Natural killer cell (primary cell): ENCODE measurements around the gene SATB2. TPM values are rescaled to one million over a fixed set of nuclear protein-coding genes. Genes with fewer than 3 reads are reported as not detected.

Source experiments
- ATAC-seq, 3 donors: fragments of 150-1000 bp in 2 of 3; fragments of 200-7000 bp in 1 of 3; cut with Tn5 transposase; 1 replicate in 1 of 3; 2 replicates in 2 of 3; pipeline ENCODE4 v1.10.0; 2021; ENCODE audit warnings: mild to moderate bottlenecking in 2 of 3, moderate library complexity in 2 of 3
- DNase-seq, 2 donors: peaks; one replicate each; pipeline versions ENCODE4 v3.0.0 to v3.0.0-alpha.2; 2013 to 2021; ENCODE audit warnings: mixed read lengths in 1 of 2
- H3K27ac ChIP-seq: one replicate; pipeline ENCODE4 v1.5.1; 2013; ENCODE audit warnings: mild to moderate bottlenecking, low read length
- H3K27me3 ChIP-seq: one replicate; pipeline ENCODE4 v1.6.1; 2013; ENCODE audit warnings: low read length; ENCODE audit not compliant: control insufficient read depth, insufficient read depth
- H3K36me3 ChIP-seq: one replicate; pipeline ENCODE4 v1.6.1; 2013; ENCODE audit warnings: low read length; ENCODE audit not compliant: control insufficient read depth, insufficient read depth
- H3K4me1 ChIP-seq: one replicate; pipeline ENCODE4 v1.6.1; 2013; ENCODE audit warnings: low read length; ENCODE audit not compliant: control insufficient read depth, insufficient read depth
- H3K4me3 ChIP-seq: one replicate; pipeline ENCODE4 v1.5.1; 2013; ENCODE audit warnings: low read length
- H3K9me3 ChIP-seq: one replicate; pipeline ENCODE4 v1.6.1; 2013; ENCODE audit warnings: low read length; ENCODE audit not compliant: control insufficient read depth, insufficient read depth
- H3K27ac Mint-ChIP-seq, 2 donors: one replicate each; pipeline ENCODE4 v1.8.0; 2022; ENCODE audit warnings: mild to moderate bottlenecking in 2 of 2, mixed read lengths in 2 of 2, moderate library complexity in 1 of 2
- H3K27me3 Mint-ChIP-seq, 2 donors: one replicate each; pipeline ENCODE4 v1.8.0; 2022; ENCODE audit warnings: low read depth in 2 of 2, mixed read lengths in 2 of 2
- H3K36me3 Mint-ChIP-seq: one replicate; pipeline ENCODE4 v1.8.0; 2022; ENCODE audit warnings: mixed read lengths
- H3K4me1 Mint-ChIP-seq, 2 donors: one replicate each; pipeline ENCODE4 v1.8.0; 2022; ENCODE audit warnings: mixed read lengths in 2 of 2
- H3K4me3 Mint-ChIP-seq: one replicate; pipeline ENCODE4 v1.8.0; 2022; ENCODE audit warnings: mild to moderate bottlenecking, moderate library complexity, mixed read lengths
- H3K9me3 Mint-ChIP-seq, 2 donors: one replicate each; pipeline ENCODE4 v1.8.0; 2022; ENCODE audit warnings: mixed read lengths in 2 of 2
- CTCF ChIP-seq: fragments of 200-600 bp; IDR thresholded peaks from one replicate; pipeline ENCODE4 v1.8.0; 2022; ENCODE audit warnings: antibody characterized with exemption
- WGBS: methylation state at CpG from one replicate; pipeline ENCODE4 v1.1.7; 2013; ENCODE audit warnings: missing lambda C conversion rate; ENCODE audit not compliant: insufficient coverage; 5-methylcytosine and 5-hydroxymethylcytosine counted together
- intact Hi-C: fragments of 100-400 bp; cut with micrococcal nuclease; formaldehyde crosslinking; loops from one replicate; pipeline ENCODE4 v1.14.2; 2022
- total RNA-seq, 4 donors: library from RNA; stranded (reverse); fragments of 120-200 nt in 1 of 4; gene quantifications; one replicate each; pipeline versions ENCODE4 v1.2.3 to v1.2.4, GENCODE V29; 2013 to 2022

SATB2 gene
- total RNA-seq, 3 donors from 2014 or later (not counting 1 experiment from before 2014, with no cell fraction given) = 0.73 to 2.8 (median 0.79) TPM

DNA sequence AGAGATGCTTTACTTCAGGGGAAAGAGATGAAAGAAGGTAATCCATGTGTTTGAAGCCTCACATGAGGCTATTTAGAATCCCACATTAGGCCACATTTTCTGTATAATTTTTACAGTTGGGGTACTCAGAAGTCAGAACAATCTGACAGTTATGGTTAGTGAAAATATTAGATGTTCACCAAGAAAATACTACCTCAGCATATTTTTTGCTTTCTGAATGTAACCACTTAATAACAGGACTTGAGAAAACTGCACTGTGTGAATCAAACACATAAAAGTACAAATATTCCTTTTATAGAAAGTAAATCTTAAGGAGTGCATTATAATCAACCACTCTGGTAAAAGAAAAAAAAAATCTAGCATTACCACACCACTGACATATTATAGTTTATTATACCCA is 169.3 kb downstream of the SATB2 start:
- intact Hi-C loops = no loop called here
- H3K27me3 Mint-ChIP-seq = no peaks in the 10 kb centered on the region
- no peak for TF ChIP-seq CTCF
- no peak overlapping the region for H3K27ac ChIP-seq
- DNase-seq (no peak), ATAC-seq (no peak)
- no peak overlapping the region for H3K4me3 Mint-ChIP-seq
- no peaks in the 10 kb centered on the region for H3K27me3 ChIP-seq
- peaks cover 2% of the 10 kb centered on the region for H3K9me3 ChIP-seq
- peaks cover 2 to 10% of the 10 kb centered on the region in 2 donors for H3K9me3 Mint-ChIP-seq
- H3K36me3 Mint-ChIP-seq = no peaks in the 10 kb centered on the region
- H3K4me3 ChIP-seq = no peak overlapping the region
- no peaks in the 10 kb centered on the region for H3K36me3 ChIP-seq
- no peaks in the 10 kb centered on the region for H3K4me1 ChIP-seq
- no peaks in the 10 kb centered on the region for H3K4me1 Mint-ChIP-seq
- no peak overlapping the region for H3K27ac Mint-ChIP-seq

DNA sequence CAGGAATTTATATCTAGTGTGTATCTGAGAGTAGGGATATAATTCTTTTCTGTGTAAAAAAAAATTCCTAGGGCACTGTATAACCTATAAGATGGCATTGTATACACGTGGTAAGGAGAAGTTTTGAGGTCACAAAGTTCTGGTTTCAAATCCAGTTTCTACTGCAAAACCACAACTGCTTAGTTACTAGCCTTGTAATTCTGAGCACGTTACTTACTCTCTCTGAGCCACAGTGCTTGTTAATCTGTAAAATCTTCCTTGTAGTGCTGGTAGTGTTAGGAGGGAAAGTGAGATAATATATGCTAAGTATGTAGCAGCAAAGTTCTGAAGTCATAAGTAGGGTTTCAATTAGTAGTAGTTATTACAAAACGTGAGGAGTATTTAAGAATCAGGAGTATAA is 175.4 kb downstream of the SATB2 start:
- no peaks in the 10 kb centered on the region for H3K27me3 ChIP-seq
- Mint-ChIP-seq H3K36me3 (no peaks in the 10 kb centered on the region), H3K9me3 (peaks cover 7 to 15% of the 10 kb centered on the region in 2 donors), H3K27ac (no peak overlapping the region), H3K27me3 (no peaks in the 10 kb centered on the region), H3K4me1 (no peaks in the 10 kb centered on the region), H3K4me3 (no peak overlapping the region)
- no peak overlapping the region for H3K27ac ChIP-seq
- no peaks in the 10 kb centered on the region for H3K4me1 ChIP-seq
- intact Hi-C loops = no loop called here
- TF ChIP-seq CTCF = no peak
- no peak for ATAC-seq
- H3K36me3 ChIP-seq = no peaks in the 10 kb centered on the region
- WGBS = 74% methylated on average over 2 of the region's 3 CpGs
- no peak overlapping the region for H3K4me3 ChIP-seq
- DNase-seq = no peak
- peaks cover 5% of the 10 kb centered on the region for H3K9me3 ChIP-seq

- H3K9me3 ChIP-seq = peaks cover 5% of the 10 kb centered on the region
- ATAC-seq (no peak), DNase-seq (no peak)
- H3K4me3 ChIP-seq = no peak overlapping the region
- no peak overlapping the region for H3K27ac ChIP-seq
- peaks cover 7% of the 10 kb centered on the region in 2 donors for H3K9me3 Mint-ChIP-seq
- no peaks in the 10 kb centered on the region for H3K27me3 ChIP-seq
- no peak overlapping the region for H3K4me3 Mint-ChIP-seq
- H3K36me3 Mint-ChIP-seq = no peaks in the 10 kb centered on the region
- H3K27me3 Mint-ChIP-seq = no peaks in the 10 kb centered on the region
- H3K4me1 ChIP-seq = no peaks in the 10 kb centered on the region
- no peaks in the 10 kb centered on the region for H3K4me1 Mint-ChIP-seq
- no peaks in the 10 kb centered on the region for H3K36me3 ChIP-seq
- H3K27ac Mint-ChIP-seq = no peak overlapping the region
- no peak for TF ChIP-seq CTCF
- intact Hi-C loops = no loop called here
Observed at GRCh38 chr2:199279146-199279545, 178.6 kb downstream of the SATB2 start.

DNA sequence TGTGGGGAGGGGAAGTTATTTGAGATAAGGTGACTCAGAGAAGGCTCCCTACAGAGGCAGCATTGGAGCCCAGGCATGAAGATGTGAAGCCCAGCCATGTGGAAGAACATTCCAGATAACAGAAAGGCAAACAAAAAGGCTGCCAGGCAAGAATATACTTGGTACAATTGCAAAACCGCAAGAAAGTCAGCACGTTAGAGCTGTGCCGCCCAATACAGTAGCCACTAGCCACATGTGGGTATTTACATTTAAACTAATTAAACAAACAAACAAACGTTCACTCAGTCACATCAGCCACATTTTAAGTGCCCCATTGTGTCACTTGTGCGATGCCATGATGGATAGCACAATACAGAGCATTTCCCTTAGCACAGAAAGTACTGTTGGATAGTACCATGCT is 179.6 kb downstream of the SATB2 start:
- H3K36me3 Mint-ChIP-seq = no peaks in the 10 kb centered on the region

More for the DNA sequence above, 179.6 kb downstream of the SATB2 start:
- Mint-ChIP-seq H3K27me3 (no peaks in the 10 kb centered on the region), H3K27ac (no peak overlapping the region), H3K4me3 (no peak overlapping the region), H3K4me1 (no peaks in the 10 kb centered on the region), H3K9me3 (peaks cover 7% of the 10 kb centered on the region in 2 donors)
- H3K4me3 ChIP-seq = no peak overlapping the region
- DNase-seq = no peak
- no peaks in the 10 kb centered on the region for H3K27me3 ChIP-seq
- no peak for ATAC-seq
- no peaks in the 10 kb centered on the region for H3K4me1 ChIP-seq
- no peak overlapping the region for H3K27ac ChIP-seq
- intact Hi-C loops = no loop called here
- H3K9me3 ChIP-seq = peaks cover under 1% of the 10 kb centered on the region
- H3K36me3 ChIP-seq = no peaks in the 10 kb centered on the region
- TF ChIP-seq CTCF = no peak
- WGBS = 82% methylated on average over 5 of the region's 5 CpGs
